HCT116 (cell line): ENCODE results near the gene ZBTB7B. TPM values are rescaled to one million over a fixed set of nuclear protein-coding genes. Genes with fewer than 3 reads are reported as not detected.

Experiments used
- ATAC-seq: fragments of 200-7000 bp; cut with Tn5 transposase; 2 replicates; pipeline ENCODE4 v1.9.1; 2020; ENCODE audit warnings: mild to moderate bottlenecking, moderate library complexity
- BruUV-seq: library from RNA; stranded (reverse); fragments of 400-500 nt; replicated peaks from 2 replicates; lab custom pipeline; 2021; lab: Mats Ljungman, UMichigan
- CTCF ChIA-PET: fragments of 300-600 bp; sonication (Branson Sonifier 250); formaldehyde crosslinking; loops from one replicate; lab custom pipeline; 2021; ENCODE audit warnings: antibody characterized with exemption; lab: Charles Lee
- POLR2A ChIA-PET: fragments of 300-600, 350-600 bp; sonication (Branson Sonifier 250); formaldehyde crosslinking; loops from one replicate; lab custom pipeline; 2021; ENCODE audit warnings: antibody characterized with exemption; lab: Charles Lee
- RAD21 ChIA-PET, 2 experiments: fragments of 300-600 bp; sonication (Branson Sonifier 250); formaldehyde crosslinking; loops; one replicate each; lab custom pipeline; 2023; ENCODE audit warnings: low total read pairs in 2 of 2; ENCODE audit not compliant: uncharacterized antibody in 2 of 2, unreplicated experiment in 2 of 2, low non-redundant PET in 1 of 2; lab: Charles Lee
- DNase-seq: peaks from one replicate; pipeline ENCODE4 v3.0.0-alpha.2; 2010; ENCODE audit warnings: low read depth, low spot score
- H2AFZ ChIP-seq: fragments of 200-600 bp; shearing (Covaris generic), sonication (generic); 2 replicates; pipeline ENCODE4 v1.6.1; 2017; ENCODE audit warnings: low read depth, mixed run types, mixed read lengths, antibody characterized with exemption, low read length; ENCODE audit not compliant: poor library complexity, severe bottlenecking
- H3K27ac ChIP-seq: 2 replicates; pipeline ENCODE4 v1.5.1; 2012; ENCODE audit warnings: low read depth, low read length
- H3K27me3 ChIP-seq: fragments of 200-600 bp; sonication (generic); 2 replicates; pipeline ENCODE4 v1.6.1; 2016; ENCODE audit warnings: mixed run types, low read length, mixed read lengths; ENCODE audit not compliant: insufficient read depth
- H3K36me3 ChIP-seq, 2 experiments: fragments of 200-500 bp in 1 of 2; fragments of 200-600 bp in 1 of 2; sonication (Bioruptor generic) in 1 of 2; sonication (generic) in 1 of 2; 2 replicates each; pipeline versions ENCODE4 v1.5.1 to v1.6.1; 2014 to 2016; ENCODE audit warnings: low read length in 2 of 2, inconsistent platforms in 1 of 2, mixed read lengths in 1 of 2, mixed run types in 1 of 2; ENCODE audit not compliant: insufficient read depth in 2 of 2, control insufficient read depth in 1 of 2
- H3K4me1 ChIP-seq, 2 experiments: fragments of 200-600 bp in 1 of 2; sonication (generic) in 1 of 2; 2 replicates each; pipeline versions ENCODE4 v1.5.1 to v1.6.1; 2012 to 2017; ENCODE audit warnings: low read length in 2 of 2, inconsistent platforms in 1 of 2, mild to moderate bottlenecking in 1 of 2, mixed read lengths in 1 of 2, mixed run types in 1 of 2, moderate library complexity in 1 of 2; ENCODE audit not compliant: insufficient read depth in 2 of 2, control insufficient read depth in 1 of 2
- H3K4me2 ChIP-seq: fragments of 200-600 bp; sonication (generic); 2 replicates; pipeline ENCODE4 v1.6.1; 2017; ENCODE audit warnings: mixed run types, low read length, mixed read lengths
- H3K4me3 ChIP-seq, 2 experiments: fragments of 200-600 bp in 1 of 2; sonication (generic) in 1 of 2; replicated peaks in 1 of 2; 2 replicates each; pipeline ENCODE4 v1.5.1; 2011 to 2016; ENCODE audit warnings: low read length in 2 of 2, control low read depth in 1 of 2, low read depth in 1 of 2, mild to moderate bottlenecking in 1 of 2, mixed read lengths in 1 of 2, mixed run types in 1 of 2
- H3K79me2 ChIP-seq: fragments of 200-600 bp; sonication (generic); 2 replicates; pipeline ENCODE4 v1.6.1; 2017; ENCODE audit warnings: mild to moderate bottlenecking, mixed run types, low read length, moderate library complexity, mixed read lengths; ENCODE audit not compliant: insufficient read depth
- H3K9ac ChIP-seq: fragments of 200-600 bp; sonication (generic); 2 replicates; pipeline ENCODE4 v1.6.1; 2016; ENCODE audit warnings: low read length, mixed read lengths
- H3K9me2 ChIP-seq: fragments of 200-600 bp; sonication (generic), shearing (Covaris generic); 2 replicates; pipeline ENCODE4 v1.6.1; 2017; ENCODE audit warnings: mixed run types, mild to moderate bottlenecking, moderate library complexity; ENCODE audit not compliant: insufficient read depth
- H3K9me3 ChIP-seq, 2 experiments: fragments of 200-500 bp in 1 of 2; fragments of 200-600 bp in 1 of 2; sonication (Bioruptor generic) in 1 of 2; sonication (generic) in 1 of 2; 2 replicates each; pipeline ENCODE4 v1.6.1; 2014 to 2017; ENCODE audit warnings: low read length in 2 of 2, mixed read lengths in 2 of 2, inconsistent platforms in 1 of 2, low read depth in 1 of 2, mild to moderate bottlenecking in 1 of 2, mixed run types in 1 of 2, moderate library complexity in 1 of 2; ENCODE audit not compliant: control insufficient read depth in 1 of 2, insufficient read depth in 1 of 2
- H4K20me1 ChIP-seq: fragments of 200-600 bp; sonication (generic), shearing (Covaris generic); 2 replicates; pipeline ENCODE4 v1.6.1; 2017; ENCODE audit warnings: mixed run types, mild to moderate bottlenecking, moderate library complexity; ENCODE audit not compliant: insufficient read depth
- CBX3 ChIP-seq: IDR thresholded peaks from 2 replicates; pipeline ENCODE4 v1.6.1; 2012; ENCODE audit warnings: low read depth
- CEBPB ChIP-seq: IDR thresholded peaks from 2 replicates; pipeline ENCODE4 v1.6.1; 2012; ENCODE audit warnings: low read depth
- EGR1 ChIP-seq: IDR thresholded peaks from 2 replicates; pipeline ENCODE4 v1.6.1; 2012; ENCODE audit warnings: low read depth
- ELF1 ChIP-seq: IDR thresholded peaks from 2 replicates; pipeline ENCODE4 v1.6.1; 2012; ENCODE audit warnings: low read depth, borderline replicate concordance
- JUND ChIP-seq: IDR thresholded peaks from 2 replicates; pipeline ENCODE4 v1.6.1; 2012
- POLR2A ChIP-seq: IDR thresholded peaks from 2 replicates; pipeline ENCODE4 v1.7.0; 2011; ENCODE audit warnings: borderline replicate concordance; ENCODE audit not compliant: insufficient read depth, insufficient read length; ENCODE audit errors: extremely low read depth
- POLR2AphosphoS5 ChIP-seq: IDR thresholded peaks from 2 replicates; pipeline ENCODE4 v1.6.1; 2011; ENCODE audit warnings: mild to moderate bottlenecking, low read depth, low read length, moderate library complexity
- SIN3A ChIP-seq: IDR thresholded peaks from 2 replicates; pipeline ENCODE4 v1.6.1; 2012; ENCODE audit warnings: low read depth
- ZFX ChIP-seq: fragments of 450-650 bp; IDR thresholded peaks from 2 replicates; pipeline ENCODE4 v1.6.1; 2017
- intact Hi-C: fragments of 100-400 bp; cut with micrococcal nuclease; formaldehyde crosslinking; loops from 2 replicates; pipeline ENCODE4 v1.10.0; 2022
- total RNA-seq: library from RNA; stranded (reverse); gene quantifications from one replicate; pipeline ENCODE4 v1.2.1, GENCODE V29; 2021; ENCODE audit not compliant: unreplicated experiment

Gene ZBTB7B
- total RNA-seq, 1 experiment from 2014 or later = 57.0 TPM

GRCh38 chr1:155035936-155036335, 33.3 kb downstream of the ZBTB7B start:
- BruUV-seq = no TSS peak
- CTCF ChIA-PET = interaction anchor here (0.6 kb wide), 1 partner anchor 40 kb away, joined by 3 read pairs; no protein-coding TSS in a partner anchor
- no peak overlapping the region for H3K27ac ChIP-seq
- H2AFZ ChIP-seq = no peak overlapping the region
- ATAC-seq = no peak
- POLR2A ChIA-PET = no interaction called here
- peaks cover 0 to 11% of the 10 kb centered on the region in 2 experiments; a peak in 2 of 4 replicates for H3K4me1 ChIP-seq
- H3K9me2 ChIP-seq = no peaks in the 10 kb centered on the region
- H3K9me3 ChIP-seq = no peaks in the 10 kb centered on the region
- no peaks in the 10 kb centered on the region for H4K20me1 ChIP-seq
- H3K27me3 ChIP-seq = no peaks in the 10 kb centered on the region
- no peaks in the 10 kb centered on the region for H3K79me2 ChIP-seq
- intact Hi-C loops = no loop called here
- TF ChIP-seq POLR2AphosphoS5 = no peak
- TF ChIP-seq CEBPB = no peak
- TF ChIP-seq, all 23 proteins: peak for 0
- Histone ChIP-seq H3K9ac (no peak overlapping the region), H3K4me3 (no peak overlapping the region), H3K4me2 (no peak overlapping the region), H3K36me3 (no peaks in the 10 kb centered on the region)
- DNase-seq = no peak
- RAD21 ChIA-PET = interaction anchor here in 1 of 2 experiments (0.6 kb wide), 1 partner anchor 10 kb away, joined by 3 read pairs; no protein-coding TSS in a partner anchor

GRCh38 chr1:155037043-155037442, 34.4 kb downstream of the ZBTB7B start:
- intact Hi-C loops = no loop called here
- H3K27ac ChIP-seq = no peak overlapping the region
- H3K27me3 ChIP-seq = no peaks in the 10 kb centered on the region
- TF ChIP-seq POLR2A = no peak
- no peak for TF ChIP-seq POLR2AphosphoS5
- TF ChIP-seq EGR1 = no peak
- TF ChIP-seq JUND = no peak
- TF ChIP-seq SIN3A = no peak
- TF ChIP-seq ZFX = no peak
- TF ChIP-seq CBX3 = no peak
- TF ChIP-seq ELF1 = no peak
- H3K36me3 ChIP-seq = no peaks in the 10 kb centered on the region
- ChIA-PET POLR2A (no interaction called here), CTCF (interaction anchor here (1.1 kb wide), 1 partner anchor 20 kb away, joined by 3 read pairs; no protein-coding TSS in a partner anchor), RAD21 (no interaction called here)
- H3K9ac ChIP-seq = no peak overlapping the region
- peaks cover 0 to 11% of the 10 kb centered on the region in 2 experiments; a peak in 2 of 4 replicates for H3K4me1 ChIP-seq
- no TSS peak for BruUV-seq
- H3K79me2 ChIP-seq = no peaks in the 10 kb centered on the region
- no peak overlapping the region for H2AFZ ChIP-seq
- no peak overlapping the region for H3K4me3 ChIP-seq
- no peak for ATAC-seq
- H3K4me2 ChIP-seq = no peak overlapping the region
- H4K20me1 ChIP-seq = no peaks in the 10 kb centered on the region
- no peaks in the 10 kb centered on the region for H3K9me2 ChIP-seq
- H3K9me3 ChIP-seq = no peaks in the 10 kb centered on the region
- DNase-seq = no peak
